HG03066 (cell line): ENCODE measurements around the gene ELMOD1.

Experiments used
- ATAC-seq: cut with Tn5 transposase; IDR thresholded peaks from one replicate; pipeline ENCODE4 v1.9.1; 2021; ENCODE audit warnings: low read depth; ENCODE audit not compliant: unreplicated experiment

ELMOD1 gene

GRCh38 chr11:107581147-107581546 is 9.8 kb upstream of the ELMOD1 start:
- ATAC-seq = no peak

- ATAC-seq = no peak
Observed at GRCh38 chr11:107583629-107584195, 7.2 kb upstream of the ELMOD1 start.

- no peak for ATAC-seq
Observed at GRCh38 chr11:107587306-107587979, 3.5 kb upstream of the ELMOD1 start.

GRCh38 chr11:107591378-107592230 is 657 bp downstream of the ELMOD1 start:
- ATAC-seq = peak; percentile 28

GRCh38 chr11:107592231-107592590 is 1.3 kb downstream of the ELMOD1 start:
- no peak for ATAC-seq

GRCh38 chr11:107592813-107593212 is 1.9 kb downstream of the ELMOD1 start:
- ATAC-seq = no peak

GRCh38 chr11:107593951-107594350 is 3.0 kb downstream of the ELMOD1 start:
- ATAC-seq = no peak

GRCh38 chr11:107594736-107595135 is 3.8 kb downstream of the ELMOD1 start:
- no peak for ATAC-seq

- no peak for ATAC-seq
Observed at GRCh38 chr11:107598225-107599139, 7.5 kb downstream of the ELMOD1 start.

- no peak for ATAC-seq
Observed at GRCh38 chr11:107605061-107606006, 14.4 kb downstream of the ELMOD1 start.

- no peak for ATAC-seq
Observed at GRCh38 chr11:107606141-107606540, 15.2 kb downstream of the ELMOD1 start.

GRCh38 chr11:107608809-107609208 is 17.9 kb downstream of the ELMOD1 start:
- no peak for ATAC-seq

GRCh38 chr11:107609400-107610218 is 18.7 kb downstream of the ELMOD1 start:
- ATAC-seq = no peak

GRCh38 chr11:107612445-107612844 is 21.5 kb downstream of the ELMOD1 start:
- no peak for ATAC-seq

GRCh38 chr11:107619926-107620325 is 29.0 kb downstream of the ELMOD1 start:
- no peak for ATAC-seq

- no peak for ATAC-seq
Observed at GRCh38 chr11:107621081-107621480, 30.1 kb downstream of the ELMOD1 start.

GRCh38 chr11:107623183-107623582 is 32.2 kb downstream of the ELMOD1 start:
- no peak for ATAC-seq

- ATAC-seq = no peak
Observed at GRCh38 chr11:107624983-107625684, 34.2 kb downstream of the ELMOD1 start.
